NCI-H187 treated with DMSO at 0.1 percent for 48 hours (cell line): ENCODE data around the gene EVPL.
"Not testable (repeated sequence)": the region's sequence is repeated elsewhere in the genome, so short reads cannot be mapped to it uniquely, and the experiment has no call there.

Experiments used
- DNase-seq: peaks from one replicate; lab custom pipeline; 2025; lab: John Stamatoyannopoulos, UW

EVPL gene

GRCh38 chr17:75996665-75997590, 30.2 kb downstream of the EVPL start:
- DNase-seq: no peak

DNA sequence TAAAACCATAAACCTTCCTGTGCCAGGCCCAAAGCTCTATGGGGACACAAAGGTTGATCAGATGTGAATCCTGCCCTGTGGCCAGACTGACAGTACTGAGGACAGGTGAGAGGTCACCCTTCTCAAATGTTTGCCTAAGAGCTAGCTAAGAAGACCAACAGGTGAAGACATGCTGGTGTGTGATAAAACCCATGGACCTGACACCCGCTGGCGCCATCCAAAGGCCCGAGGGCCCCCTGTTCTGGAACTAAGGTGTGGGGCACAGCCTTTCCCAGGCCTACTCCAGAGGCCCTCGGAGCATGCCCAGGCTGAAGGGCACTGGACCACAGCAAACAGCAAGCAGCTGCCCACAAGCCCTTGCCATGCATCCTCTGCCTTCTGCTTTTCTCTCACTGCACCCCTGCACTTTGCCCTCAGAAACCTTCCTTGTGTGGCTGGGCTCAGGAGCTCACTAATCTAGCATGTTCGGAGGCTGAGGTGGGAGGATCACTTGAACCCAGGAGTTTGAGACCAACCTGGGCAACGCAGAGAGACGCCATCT, 31.7 kb downstream of the EVPL start:
- DNase-seq: no peak

DNA sequence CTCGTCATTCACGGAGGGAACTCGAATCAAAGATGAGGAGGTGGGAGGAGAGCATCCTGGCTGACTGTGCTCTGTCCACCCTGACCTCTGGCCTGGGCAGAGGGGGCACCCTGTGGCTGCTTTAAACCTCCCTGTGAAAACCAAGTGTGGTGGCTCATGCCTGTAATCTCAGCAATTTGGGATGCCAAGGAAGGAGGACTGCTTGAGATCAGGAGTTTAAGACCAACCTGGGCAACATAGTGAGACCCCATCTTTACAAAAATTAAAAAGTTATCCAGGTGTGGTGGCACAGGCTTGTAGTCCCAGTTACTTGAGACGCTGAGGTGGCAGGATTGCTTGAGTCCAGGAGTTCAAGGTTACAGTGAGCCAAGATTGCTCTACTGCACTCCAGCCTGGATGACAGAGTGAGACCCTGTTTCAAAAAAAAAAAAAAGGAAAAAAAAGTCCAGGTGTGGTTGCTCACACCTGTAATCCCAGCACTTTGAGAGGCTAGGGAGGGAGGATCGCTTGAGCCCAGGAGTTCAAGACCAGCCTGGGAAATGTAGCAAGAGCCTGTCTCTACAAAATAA, 32.2 kb downstream of the EVPL start:
- no peak for DNase-seq

DNA sequence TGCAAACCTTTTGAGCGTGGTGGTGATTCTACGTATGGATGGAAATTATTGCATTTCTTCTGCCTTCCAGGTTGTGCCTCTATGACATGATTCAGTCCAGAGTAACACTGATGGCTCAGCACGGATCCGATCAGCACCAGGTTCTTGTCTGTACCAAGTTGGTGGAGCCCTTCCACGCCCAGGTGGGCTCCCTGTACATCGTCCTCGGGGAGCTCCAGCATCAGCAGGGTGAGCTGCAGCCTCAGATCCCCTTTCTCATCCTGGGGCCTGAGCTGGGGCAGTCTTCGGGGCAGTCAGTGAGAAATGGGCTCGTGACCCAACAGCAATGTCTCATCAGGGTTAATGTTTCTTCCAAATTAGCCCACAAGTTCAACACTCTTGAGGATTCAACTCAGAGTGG, 35.7 kb downstream of the EVPL start:
- DNase-seq: no peak

GRCh38 chr17:75987041-75987440, 40.1 kb downstream of the EVPL start:
- no peak for DNase-seq

DNA sequence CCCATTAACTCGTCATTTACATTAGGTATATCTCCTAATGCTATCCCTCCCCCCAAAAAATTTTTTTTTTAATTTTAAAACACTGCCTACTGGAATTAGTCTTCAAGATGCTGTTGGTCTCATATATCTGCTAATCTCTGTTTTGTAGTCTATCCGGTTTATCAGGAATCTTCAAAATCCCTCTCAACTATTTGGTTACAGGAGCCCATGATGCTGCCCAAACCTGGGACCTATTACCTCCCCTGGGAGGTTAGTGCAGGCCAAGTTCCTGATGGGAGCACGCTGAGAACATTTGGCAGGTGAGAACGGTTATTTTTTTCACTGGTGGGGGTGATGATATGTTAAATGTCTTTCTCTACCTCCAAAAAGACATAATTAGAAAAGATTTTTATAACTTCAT, 41.1 kb downstream of the EVPL start:
- no peak for DNase-seq

GRCh38 chr17:75983501-75984181, 43.5 kb downstream of the EVPL start:
- no peak for DNase-seq

GRCh38 chr17:75981019-75981615, 46.0 kb downstream of the EVPL start:
- no peak for DNase-seq

- no peak for DNase-seq
Observed at GRCh38 chr17:75980188-75981018, 46.7 kb downstream of the EVPL start.

DNA sequence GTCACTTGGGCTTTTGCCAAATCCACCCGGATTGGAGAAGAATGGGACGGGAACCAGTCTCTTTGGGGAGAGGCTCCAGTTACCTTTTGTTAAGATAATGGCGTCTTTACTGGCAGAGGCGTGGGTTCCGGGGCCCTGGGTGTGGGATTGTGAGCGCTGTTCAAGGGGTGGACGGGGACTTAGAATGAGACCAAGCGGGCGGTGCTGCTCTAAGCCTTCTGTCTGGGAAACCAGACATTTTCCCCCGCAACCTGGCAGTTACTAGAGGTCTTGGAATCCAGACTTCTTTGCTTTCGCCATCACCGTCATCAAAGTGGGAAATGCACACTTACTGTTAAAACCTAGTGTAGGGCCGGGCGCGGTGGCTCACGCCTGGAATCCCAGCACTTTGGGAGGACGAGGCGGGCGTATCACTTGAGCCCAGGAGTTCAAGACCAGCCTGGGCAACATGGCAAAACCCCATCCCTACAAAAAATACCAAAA, 47.4 kb downstream of the EVPL start:
- DNase-seq: no peak

DNA sequence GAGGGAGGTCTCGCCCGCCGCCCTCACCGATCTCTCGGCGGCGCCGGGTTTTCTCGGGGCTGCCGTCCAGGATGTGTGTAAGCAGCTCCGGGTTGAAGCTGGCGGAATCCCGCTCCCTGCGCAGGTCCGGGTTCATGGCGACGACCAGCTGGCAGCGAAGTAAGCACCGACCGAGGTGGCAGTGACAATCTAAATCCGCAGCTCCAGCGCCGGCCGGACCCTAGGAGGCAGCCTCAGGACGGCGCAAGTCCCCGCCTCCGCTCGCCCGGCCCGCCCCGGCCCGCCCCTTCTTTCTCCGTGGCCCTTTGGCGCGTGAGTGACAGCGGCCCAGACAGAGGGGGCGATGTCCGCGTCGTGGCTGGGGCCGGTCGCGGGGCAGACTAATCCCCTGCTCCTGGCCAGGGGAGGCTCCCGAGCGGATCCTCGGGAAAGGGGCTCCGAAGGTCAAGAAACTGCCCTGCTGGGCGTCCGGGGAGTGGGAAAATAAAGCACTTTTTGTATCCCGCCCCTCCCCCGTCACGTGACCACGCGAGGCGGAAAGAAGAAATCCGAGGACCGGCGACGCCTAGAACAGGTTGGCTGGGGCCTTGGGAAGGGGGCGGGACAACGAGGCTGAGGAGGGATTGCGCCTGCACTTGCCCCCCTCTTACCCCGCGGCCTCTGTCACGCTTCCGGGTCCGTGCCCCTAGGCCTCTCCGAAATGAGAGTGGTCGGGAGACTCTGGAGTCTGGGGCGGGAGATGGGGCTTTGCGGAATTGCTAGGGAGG, 48.0 kb downstream of the EVPL start, which contains the start of the genes ACOX1 and TEN1:
ACOX1 (minus strand) TSS at position 229 of the 767 bp plus-strand sequence; CDS start at position 136, 93 bp downstream.
TEN1 (plus strand) TSS at position 303 of the 767 bp plus-strand sequence. CDS start 6,953 bp downstream, outside the sequence.
- DNase-seq: peak; percentile 78

GRCh38 chr17:75976175-75976848, 50.8 kb downstream of the EVPL start:
- DNase-seq: no peak

- no peak for DNase-seq
Observed at GRCh38 chr17:75975757-75976174, 51.3 kb downstream of the EVPL start.

DNA sequence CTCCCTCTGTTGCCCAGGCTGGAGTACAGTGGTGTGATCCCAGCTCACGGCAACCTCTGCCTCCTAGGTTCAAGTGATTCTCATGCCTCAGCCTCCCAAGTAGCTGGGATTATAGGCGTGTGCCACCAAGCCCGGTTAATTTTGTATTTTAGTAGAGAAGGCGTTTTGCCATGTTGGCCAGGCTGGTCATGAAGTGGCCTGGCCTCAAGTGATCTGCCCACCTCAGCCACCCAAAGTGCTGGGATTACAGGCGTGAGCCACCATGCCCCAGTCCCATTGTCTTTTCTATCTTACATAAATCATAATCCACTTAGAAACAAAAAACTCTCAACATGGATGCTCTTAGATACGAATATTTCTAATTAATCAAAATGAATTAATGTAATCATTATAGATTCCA, 51.9 kb downstream of the EVPL start:
- not testable (repeated sequence) for DNase-seq

DNA sequence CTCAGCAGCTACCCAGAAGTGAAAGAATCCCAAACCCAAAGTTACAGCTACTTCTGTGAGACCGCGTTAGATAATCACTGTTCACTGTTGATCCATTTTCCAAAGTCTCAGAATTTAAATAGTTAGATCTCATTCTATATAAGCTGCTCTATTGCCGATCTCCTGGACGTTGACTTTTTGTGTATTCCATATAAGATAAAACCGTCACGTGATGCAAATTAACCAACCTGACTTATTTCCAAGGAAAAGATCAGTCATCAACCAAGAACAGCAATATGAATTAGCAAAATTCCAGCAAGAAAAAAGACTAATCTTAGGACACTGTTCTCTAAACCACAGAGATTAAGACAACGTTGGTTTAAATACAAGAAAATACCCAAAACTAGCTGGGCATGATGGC, 56.5 kb downstream of the EVPL start:
- DNase-seq: no peak

- DNase-seq: no peak
Observed at GRCh38 chr17:75970011-75970523, 57.0 kb downstream of the EVPL start.

DNA sequence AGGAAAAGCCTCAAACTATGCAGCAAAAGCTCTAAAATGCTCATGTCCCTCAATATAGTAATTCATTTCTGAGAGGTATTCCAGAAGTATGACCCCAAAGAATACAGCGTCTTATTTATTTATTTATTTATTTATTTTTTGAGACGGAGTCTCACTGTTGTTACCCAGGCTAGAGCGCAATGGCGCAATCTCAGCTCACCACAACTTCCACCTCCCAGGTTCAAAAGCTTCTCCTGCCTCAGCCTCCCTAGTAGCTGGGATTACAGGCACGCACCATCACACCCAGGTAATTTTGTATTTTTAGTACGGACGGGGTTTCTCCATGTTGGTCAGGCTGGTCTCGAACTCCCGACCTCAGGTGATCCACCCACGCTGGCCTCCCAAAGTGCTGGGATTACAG, 58.1 kb downstream of the EVPL start:
- not testable (repeated sequence) for DNase-seq

- DNase-seq: no peak
Observed at GRCh38 chr17:75965468-75965867, 61.6 kb downstream of the EVPL start.

DNA sequence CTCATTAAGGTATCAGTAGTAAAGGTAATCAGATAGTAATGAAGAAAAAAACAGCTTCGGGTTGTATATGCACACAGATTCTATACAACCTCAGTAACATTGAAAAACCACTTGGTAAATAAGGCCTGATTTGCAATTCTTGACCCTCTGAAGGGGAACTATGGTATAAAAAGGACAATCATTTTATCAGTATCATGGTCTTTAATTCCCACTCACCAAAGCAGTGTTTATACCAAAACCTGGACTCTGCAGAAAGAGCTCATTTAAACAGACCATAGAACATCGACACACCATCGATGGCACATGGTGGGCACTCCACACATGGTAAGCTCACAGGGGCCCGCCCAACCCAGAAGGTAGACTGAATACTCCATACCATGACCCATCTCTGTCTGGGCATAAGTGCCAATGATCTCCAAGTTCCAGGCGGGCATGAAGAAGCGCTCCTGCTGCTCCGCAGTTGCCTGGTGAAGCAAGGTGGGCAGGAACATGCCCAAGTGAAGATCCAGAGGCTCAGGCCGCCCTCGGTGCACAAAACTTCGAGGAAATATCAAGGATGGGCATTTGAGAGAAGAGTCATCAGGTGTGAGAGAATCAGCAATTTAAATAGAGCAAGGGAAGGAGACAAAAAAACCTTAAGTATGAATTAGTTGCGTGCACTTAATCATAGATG, 67.1 kb downstream of the EVPL start:
- DNase-seq: no peak
